Activated CD4-positive, alpha-beta T cell treated with anti-CD3 and anti-CD28 coated beads, Interleukin-2, amount 50 U/mL, for 48 hours (primary cell): ENCODE results near the gene CCDC85B.
"Not testable (repeated sequence)": the region's sequence is repeated elsewhere in the genome, so short reads cannot be mapped to it uniquely, and the experiment has no call there.

ENCODE experiments used
- DNase-seq, 2 experiments: peaks; one replicate each; pipeline ENCODE4 v3.0.0-alpha.2; 2020

CCDC85B gene

GRCh38 chr11:65890324-65891218 is at the start of gene CCDC85B:
Gene CCDC85B, plus strand, starts transcription at chr11:65890673. Its CDS starts 111 bp downstream, at chr11:65890784.
- peak; percentile 99 for DNase-seq

GRCh38 chr11:65842144-65842543 is 48.3 kb upstream of the CCDC85B start:
- no peak for DNase-seq

- DNase-seq: no peak
These were observed 46.7 kb upstream of the CCDC85B start for GRCh38 chr11:65843811-65844210.

- DNase-seq: no peak
These were observed 46.1 kb upstream of the CCDC85B start for GRCh38 chr11:65844231-65844872.

- DNase-seq: no peak
These were observed 42.7 kb upstream of the CCDC85B start for GRCh38 chr11:65847746-65848145.

GRCh38 chr11:65848693-65849092 is 41.8 kb upstream of the CCDC85B start:
- DNase-seq: not testable (repeated sequence)

- no peak for DNase-seq
These were observed 41.1 kb upstream of the CCDC85B start for GRCh38 chr11:65849366-65849765.

- DNase-seq: no peak
These were observed 40.7 kb upstream of the CCDC85B start for GRCh38 chr11:65849771-65850216.

GRCh38 chr11:65850217-65851082 is 40.0 kb upstream of the CCDC85B start:
- no peak for DNase-seq

- no peak for DNase-seq
These were observed 39.3 kb upstream of the CCDC85B start for GRCh38 chr11:65851083-65851579.

GRCh38 chr11:65851811-65852507 is 38.5 kb upstream of the CCDC85B start:
- no peak for DNase-seq

- DNase-seq: no peak
These were observed 37.8 kb upstream of the CCDC85B start for GRCh38 chr11:65852508-65853245.

- no peak for DNase-seq
These were observed 37.1 kb upstream of the CCDC85B start for GRCh38 chr11:65853246-65853979.

GRCh38 chr11:65854161-65854592 is 36.3 kb upstream of the CCDC85B start:
- no peak for DNase-seq

- DNase-seq: no peak
These were observed 35.3 kb upstream of the CCDC85B start for GRCh38 chr11:65854852-65855837.

- no peak for DNase-seq
These were observed 34.5 kb upstream of the CCDC85B start for GRCh38 chr11:65855927-65856363.

GRCh38 chr11:65856689-65857499 is 33.6 kb upstream of the CCDC85B start:
- peak; percentile 84 to 87 for DNase-seq

- DNase-seq: peak; percentile 62
These were observed 33.0 kb upstream of the CCDC85B start for GRCh38 chr11:65857500-65857852.
